ENCODE data around the gene TTLL6.

The TTLL6 gene

GRCh38 chr17:48860456-48860855 lies 43.4 kb upstream of the TTLL6 start (continued):
- TF ChIP-seq ZBTB44 (tag by site-specific recombination; IDR thresholded peaks at IDR 0.05) (no peak), ZNF341 (tag by site-specific recombination; IDR thresholded peaks at IDR 0.05; ENCODE audit: low read depth) (no peak), EGR2 (tag by site-specific recombination; IDR thresholded peaks at IDR 0.05; ENCODE audit: low read depth) (no peak), ZNF580 (tag by site-specific recombination; IDR thresholded peaks at IDR 0.05) (no peak), ZFP69B (tag by site-specific recombination; IDR thresholded peaks at IDR 0.05) (no peak), ZSCAN5A (tag by site-specific recombination; IDR thresholded peaks at IDR 0.05) (no peak), GLI2 (tag by site-specific recombination; IDR thresholded peaks at IDR 0.05; ENCODE audit: borderline replicate concordance, low read depth) (no peak)

GRCh38 chr17:48860034-48860433 lies 43.0 kb upstream of the TTLL6 start:
- Histone ChIP-seq H3K36me3 (ENCODE audit: control insufficient read depth in 2 of 2, insufficient read depth in 1 of 2, low read length in 2 of 2) (peaks cover 55 to 81% of the 10 kb centered on the region in 2 experiments), H3K4me1 (ENCODE audit: control insufficient read depth, insufficient read depth, low read length) (no peaks in the 10 kb centered on the region), H3K9me3 (ENCODE audit: control insufficient read depth, insufficient read depth, low read depth, low read length) (no peaks in the 10 kb centered on the region), H3K27ac (ENCODE audit: extremely low read depth, low read depth, low read length) (no peak overlapping the region), H3K4me3 (ENCODE audit: low read depth, low read length) (no peak overlapping the region)
- TF ChIP-seq ZBTB7A (tag by site-specific recombination; IDR thresholded peaks at IDR 0.05; ENCODE audit: low read depth) (no peak), ZNF777 (tag by site-specific recombination; IDR thresholded peaks at IDR 0.05; ENCODE audit: borderline replicate concordance) (no peak), ZNF121 (tag by site-specific recombination; IDR thresholded peaks at IDR 0.05) (no peak), ZNF704 (tag by site-specific recombination; IDR thresholded peaks at IDR 0.05) (no peak), ZNF10 (tag by site-specific recombination; IDR thresholded peaks at IDR 0.05) (no peak), ZNF610 (tag by site-specific recombination; IDR thresholded peaks at IDR 0.05; ENCODE audit: borderline replicate concordance) (no peak), ZNF529 (tag by site-specific recombination; IDR thresholded peaks at IDR 0.05; ENCODE audit: insufficient replicate concordance) (no peak), ZNF623 (tag by site-specific recombination; IDR thresholded peaks at IDR 0.05) (no peak), ZXDB (tag by site-specific recombination; IDR thresholded peaks at IDR 0.05) (no peak), ZNF473 (tag by site-specific recombination; IDR thresholded peaks at IDR 0.05) (no peak), ZBTB10 (tag by site-specific recombination; IDR thresholded peaks at IDR 0.05) (no peak), GLIS1 (tag by site-specific recombination; IDR thresholded peaks at IDR 0.05) (no peak), ZNF354C (tag by site-specific recombination; IDR thresholded peaks at IDR 0.05; ENCODE audit: borderline replicate concordance, low read depth) (no peak), ZNF174 (tag by site-specific recombination; IDR thresholded peaks at IDR 0.05) (no peak)
- ChIA-PET CTCF (interaction anchor here (0.6 to 6.9 kb wide), 8 partner anchors 11 to 389 kb away, joined by 3 to 50 read pairs (median 3); partner anchors contain the start of gene TTLL6), POLR2A (no interaction called here)

All from HEK293 (cell line).